Head of caudate nucleus (tissue), 42 donors: ENCODE measurements around the gene PDE9A.
A peak's percentile ranks its signal among the peaks of the same experiment; 100 is the strongest.
"Not testable (repeated sequence)": the region's sequence is repeated elsewhere in the genome, so short reads cannot be mapped to it uniquely, and the experiment has no call there.

Source experiments
- DNase-seq, 42 donors: peaks; one replicate each; pipeline versions ENCODE4 v3.0.0 to v3.0.0-alpha.2; 2020 to 2021; ENCODE audit warnings: mixed read lengths in 7 of 42
- intact Hi-C: fragments of 100-400 bp; cut with DNase I; formaldehyde crosslinking; loops from one replicate; pipeline ENCODE4 v1.15.0; 2022

PDE9A gene

DNA sequence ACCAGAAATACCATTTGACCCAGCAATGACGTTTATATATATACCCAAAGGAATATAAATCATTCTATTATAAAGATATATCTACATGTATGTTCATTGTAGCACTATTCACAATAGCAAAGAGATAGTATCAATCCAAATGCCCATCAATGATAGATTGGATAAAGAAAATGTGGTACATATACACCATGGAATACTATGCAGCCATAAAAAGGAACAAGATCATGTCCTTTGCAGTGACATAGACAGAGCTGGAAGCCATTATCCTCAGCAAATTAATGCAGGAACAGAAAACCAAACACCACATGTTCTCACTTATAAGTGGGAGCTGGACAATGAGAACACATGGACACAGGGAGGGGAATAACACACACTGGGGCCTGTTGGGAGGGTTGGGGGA lies 55.5 kb downstream of the PDE9A start:
- intact Hi-C loops, DNase-seq: not testable (repeated sequence)

DNA sequence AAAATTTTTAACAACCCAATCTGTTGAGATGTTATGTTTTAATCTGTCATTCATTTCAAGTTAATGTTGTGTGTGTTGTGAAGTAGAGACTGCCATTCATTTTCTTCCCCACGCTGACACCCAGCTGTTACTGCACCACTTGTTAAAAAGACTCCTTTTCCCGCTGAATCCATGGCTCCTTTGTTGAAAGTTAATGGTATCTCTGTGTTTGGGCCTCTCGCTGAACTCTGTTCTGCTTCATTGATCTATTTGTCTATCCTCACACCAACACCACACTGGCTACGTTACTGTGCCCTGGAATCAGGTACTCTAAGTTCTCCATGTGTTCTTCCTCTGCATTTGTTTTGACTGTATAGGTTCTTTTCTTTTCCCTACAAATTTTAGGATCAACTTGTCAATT lies 58.2 kb downstream of the PDE9A start:
- DNase-seq, result no peak
- intact Hi-C loops, result no loop called here

GRCh38 chr21:42715427-42715826 lies 62.0 kb downstream of the PDE9A start:
- DNase-seq, result peak in 11 of 42 donors; percentile 14 to 59 (median 36)
- intact Hi-C loops, result not testable (repeated sequence)

DNA sequence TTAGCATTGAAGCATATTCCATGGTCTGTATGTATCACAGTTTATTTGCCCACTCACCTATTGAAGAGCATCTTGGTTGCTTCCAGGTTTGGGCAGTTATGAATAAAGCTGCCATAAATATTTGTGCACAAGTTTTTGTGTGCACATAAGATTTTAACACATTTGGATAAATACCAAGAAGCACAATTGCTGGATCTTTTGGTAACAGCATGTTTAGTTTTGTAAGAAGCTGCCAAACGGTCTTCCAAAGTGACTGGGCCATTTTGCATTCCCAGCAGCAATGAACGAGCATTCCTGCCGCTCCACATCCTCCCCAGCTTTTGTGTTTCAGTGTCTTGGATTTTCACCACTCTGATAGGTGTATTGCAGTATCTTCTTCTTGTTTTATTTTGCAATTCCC lies 62.7 kb downstream of the PDE9A start:
- intact Hi-C loops, result no loop called here
- peak in 1 of 42 donors; percentile 2 for DNase-seq

DNA sequence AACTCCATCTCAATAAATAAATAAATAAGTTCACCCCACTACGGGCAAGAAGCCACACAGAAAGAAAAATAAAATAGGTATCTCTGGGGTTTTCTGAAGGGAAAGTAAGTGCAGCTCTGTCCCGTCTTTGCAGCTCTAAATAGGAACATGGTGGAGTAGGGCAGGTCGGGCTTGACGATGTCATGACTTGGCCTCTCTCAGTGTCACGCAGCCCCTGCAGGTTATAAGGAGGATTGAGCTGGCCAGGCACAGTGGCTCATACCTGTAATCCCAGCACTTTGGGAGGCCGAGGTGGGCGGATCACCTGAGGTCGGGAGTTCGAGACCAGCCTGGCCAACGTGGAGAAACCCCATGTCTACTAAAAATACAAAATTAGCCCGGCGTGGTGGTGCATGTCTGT lies 67.1 kb downstream of the PDE9A start:
- peak in 1 of 42 donors; percentile 21 for DNase-seq
- intact Hi-C loops, result loop anchor here (10.0 kb wide), 1 partner anchor 104 kb away; no protein-coding TSS in a partner anchor

DNA sequence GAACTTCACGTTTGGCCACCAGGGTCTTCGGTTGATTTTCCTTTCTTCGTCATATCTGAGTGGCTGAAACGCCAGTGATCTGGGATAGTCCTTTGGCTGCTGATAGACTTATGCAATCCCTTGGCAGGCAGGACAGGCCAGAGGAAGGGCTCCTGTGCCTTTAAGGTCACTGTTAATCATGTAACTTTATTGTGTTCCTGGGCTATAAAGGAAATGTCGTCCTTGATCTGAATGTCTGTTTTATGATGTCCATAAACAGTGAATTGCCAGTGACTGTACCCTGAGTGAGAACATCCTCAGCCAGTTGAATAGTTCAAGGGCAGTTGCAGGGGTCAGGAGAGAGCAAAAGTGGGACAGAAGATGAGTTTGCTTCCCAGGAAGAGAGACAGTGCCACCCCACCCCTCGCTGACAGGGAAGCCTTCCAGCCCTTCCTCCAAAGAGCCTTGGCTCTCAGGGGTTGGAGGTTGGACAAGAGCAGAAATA lies 68.0 kb downstream of the PDE9A start:
- DNase-seq, result peak in 1 of 42 donors; percentile 13
- intact Hi-C loops, result loop anchor here (10.0 kb wide), 1 partner anchor 103 kb away; no protein-coding TSS in a partner anchor

DNA sequence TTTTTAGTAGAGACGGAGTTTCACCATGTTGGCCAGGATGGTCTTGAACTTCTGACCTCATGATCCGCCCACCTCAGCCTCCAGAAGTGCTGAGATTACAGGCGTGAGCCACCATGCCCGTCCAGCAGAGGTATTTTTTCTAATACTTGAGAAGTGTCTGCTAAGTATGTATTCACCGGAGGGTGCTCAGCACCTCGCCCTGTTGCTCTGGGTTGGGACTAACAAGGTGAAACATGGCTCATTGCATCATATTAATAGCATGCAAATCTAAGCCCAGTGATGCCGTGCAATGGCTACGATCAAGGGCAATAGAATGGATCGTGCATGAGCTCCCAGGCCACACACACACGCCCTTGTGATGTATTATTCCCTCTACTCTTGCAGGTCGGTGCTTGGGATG lies 68.7 kb downstream of the PDE9A start:
- DNase-seq, result peak in 1 of 42 donors; percentile 12
- intact Hi-C loops, result loop anchor here (10.0 kb wide), 1 partner anchor 103 kb away; no protein-coding TSS in a partner anchor

DNA sequence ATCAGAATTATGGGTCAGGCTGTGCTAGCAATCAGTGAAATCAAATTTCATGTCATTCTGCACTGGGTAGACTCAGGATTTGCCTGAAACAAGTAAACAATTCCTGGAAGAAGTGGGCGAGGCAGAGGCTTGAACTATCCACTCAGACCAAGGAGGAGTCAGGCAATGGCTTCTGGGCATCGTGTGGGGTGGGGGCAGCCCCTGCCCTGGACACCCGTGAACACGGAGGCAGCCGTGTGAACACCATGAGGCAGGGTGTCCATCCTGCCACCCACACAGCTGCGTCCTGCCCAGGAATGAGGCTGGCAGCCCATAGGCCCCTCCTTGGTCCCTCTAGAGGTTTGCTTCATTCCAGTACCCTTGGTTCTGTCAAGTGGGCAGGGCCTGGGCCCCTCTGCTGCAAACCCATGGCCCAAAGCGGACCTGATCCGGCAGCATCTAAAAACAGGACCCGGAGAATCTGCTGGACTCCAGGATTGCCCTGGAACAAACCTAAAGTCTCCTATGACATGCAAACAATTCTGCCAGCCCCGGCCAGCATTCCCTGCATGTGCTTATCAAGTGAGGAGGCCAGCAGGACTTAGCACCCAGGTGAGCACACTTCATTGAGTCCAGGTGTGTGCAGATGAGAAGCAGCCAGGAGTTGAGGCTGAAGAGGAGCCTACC lies 69.5 kb downstream of the PDE9A start:
- peak in 1 of 42 donors; percentile 12 for DNase-seq
- intact Hi-C loops, result loop anchor here (10.0 kb wide), 1 partner anchor 102 kb away; no protein-coding TSS in a partner anchor

- peak in 1 of 42 donors; percentile 24 for DNase-seq
- intact Hi-C loops, result loop anchor here (10.0 kb wide), 1 partner anchor 100 kb away; no protein-coding TSS in a partner anchor
Measured at GRCh38 chr21:42724226-42724920, 71.0 kb downstream of the PDE9A start.

DNA sequence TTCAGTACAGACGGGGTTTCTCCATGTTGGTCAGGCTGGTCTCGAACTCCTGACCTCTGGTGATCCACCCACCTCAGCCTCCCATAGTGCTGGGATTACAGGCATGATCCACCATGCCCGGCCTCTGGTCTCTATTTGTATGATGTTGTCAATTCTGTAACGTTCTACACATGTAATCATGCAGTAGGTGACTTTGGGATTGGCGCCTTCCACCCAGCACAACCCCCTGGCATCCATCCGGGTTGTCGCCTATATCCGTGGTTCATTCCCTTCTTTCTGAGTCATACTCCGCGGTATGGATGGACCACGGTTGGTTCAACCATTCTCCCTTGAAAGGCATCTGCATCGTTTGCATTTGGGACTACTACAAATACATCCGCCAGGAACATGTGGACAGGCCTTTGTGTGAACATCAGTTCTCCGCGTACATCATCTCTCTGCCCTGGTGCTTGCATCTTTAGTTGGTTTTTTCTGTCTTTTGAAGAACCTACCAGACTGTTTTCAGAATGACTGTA lies 72.1 kb downstream of the PDE9A start:
- DNase-seq, result no peak
- intact Hi-C loops, result loop anchor here (10.0 kb wide), 1 partner anchor 99 kb away; no protein-coding TSS in a partner anchor

DNA sequence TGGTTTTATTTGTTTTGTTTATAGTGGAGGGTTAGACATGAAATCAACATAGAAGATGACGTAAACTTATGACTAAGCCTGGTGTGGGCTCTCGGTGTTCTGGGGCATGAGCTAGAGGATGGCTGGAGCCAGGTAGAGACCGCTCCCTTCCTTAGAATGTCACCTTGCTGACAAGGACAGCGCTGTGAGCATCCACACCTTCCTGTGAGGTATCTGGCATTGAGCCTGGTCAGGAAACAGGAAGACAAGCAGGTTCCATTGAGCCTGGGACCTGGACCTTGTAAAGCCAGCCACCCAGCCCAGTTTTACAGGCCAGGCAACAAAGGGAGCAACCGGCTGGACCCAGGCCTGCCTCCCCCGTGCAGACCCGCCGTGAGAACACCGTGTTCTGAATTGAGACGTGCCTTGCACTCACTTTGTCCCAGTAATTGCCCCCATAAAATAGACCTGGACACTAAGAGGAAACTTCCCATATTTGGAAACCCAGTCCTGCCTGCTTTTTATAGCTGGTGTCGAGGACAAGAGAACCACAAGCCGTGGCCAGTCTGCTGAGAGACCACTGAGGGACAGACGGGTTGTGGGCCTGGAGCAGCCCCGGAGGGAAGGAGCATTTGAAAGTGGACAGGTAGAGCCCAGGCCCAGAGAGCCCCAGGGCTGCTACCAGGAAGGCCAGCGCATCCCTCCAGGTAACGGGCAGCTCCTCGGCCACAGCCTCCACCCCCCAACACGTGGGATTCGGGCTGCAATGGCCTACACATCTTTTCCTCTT lies 78.0 kb downstream of the PDE9A start:
- intact Hi-C loops, result no loop called here
- no peak for DNase-seq

DNA sequence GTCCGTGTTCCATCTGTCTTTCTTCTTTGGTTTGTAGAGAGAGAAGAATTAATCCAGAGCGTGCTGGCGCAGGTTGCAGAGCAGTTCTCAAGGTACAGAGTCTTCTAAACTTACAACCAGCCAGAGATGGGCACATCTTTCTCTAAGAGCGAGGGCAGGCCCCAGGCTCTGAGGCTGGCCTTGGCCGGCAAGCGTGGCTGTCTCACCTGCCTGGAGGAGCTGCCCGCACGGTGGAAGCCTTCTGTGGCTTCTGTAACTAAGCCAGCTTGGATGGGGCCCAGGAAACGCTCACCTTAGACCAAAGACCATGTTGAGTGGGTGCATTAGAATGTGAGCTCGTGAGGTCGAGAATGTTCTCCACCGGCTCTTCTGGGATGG lies 78.6 kb downstream of the PDE9A start:
- intact Hi-C loops, result no loop called here
- DNase-seq, result no peak

DNA sequence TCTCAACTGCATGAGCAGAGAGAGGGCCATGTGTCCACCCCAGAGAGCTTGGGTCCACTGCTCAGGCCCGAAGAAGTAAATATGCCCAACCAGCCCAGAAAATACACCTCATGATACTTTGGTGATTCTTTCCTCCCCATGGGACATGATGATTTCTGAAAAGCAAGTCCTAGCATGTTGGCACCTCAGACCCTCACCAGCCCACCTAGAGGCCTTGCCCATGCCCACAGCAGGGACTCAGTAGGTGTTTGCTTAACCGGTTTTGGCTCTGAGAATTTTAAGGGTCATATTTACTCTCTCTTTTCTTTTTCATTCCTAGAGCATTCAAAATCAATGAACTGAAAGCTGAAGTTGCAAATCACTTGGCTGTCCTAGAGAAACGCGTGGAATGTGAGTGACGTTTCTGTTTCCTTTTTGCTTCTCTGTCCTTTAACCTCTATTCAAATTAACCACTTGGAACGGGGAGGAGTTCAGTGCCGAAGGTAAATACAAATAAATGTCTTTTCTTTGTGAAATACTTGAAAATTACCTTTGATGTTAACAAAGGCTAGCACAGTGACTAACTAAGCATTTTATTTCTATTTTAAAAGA lies 79.7 kb downstream of the PDE9A start:
- DNase-seq, result no peak

GRCh38 chr21:42733874-42734273 lies 80.5 kb downstream of the PDE9A start:
- intact Hi-C loops, result no loop called here
- no peak for DNase-seq

More for the DNA sequence above, 79.7 kb downstream of the PDE9A start:
- intact Hi-C loops, result no loop called here

DNA sequence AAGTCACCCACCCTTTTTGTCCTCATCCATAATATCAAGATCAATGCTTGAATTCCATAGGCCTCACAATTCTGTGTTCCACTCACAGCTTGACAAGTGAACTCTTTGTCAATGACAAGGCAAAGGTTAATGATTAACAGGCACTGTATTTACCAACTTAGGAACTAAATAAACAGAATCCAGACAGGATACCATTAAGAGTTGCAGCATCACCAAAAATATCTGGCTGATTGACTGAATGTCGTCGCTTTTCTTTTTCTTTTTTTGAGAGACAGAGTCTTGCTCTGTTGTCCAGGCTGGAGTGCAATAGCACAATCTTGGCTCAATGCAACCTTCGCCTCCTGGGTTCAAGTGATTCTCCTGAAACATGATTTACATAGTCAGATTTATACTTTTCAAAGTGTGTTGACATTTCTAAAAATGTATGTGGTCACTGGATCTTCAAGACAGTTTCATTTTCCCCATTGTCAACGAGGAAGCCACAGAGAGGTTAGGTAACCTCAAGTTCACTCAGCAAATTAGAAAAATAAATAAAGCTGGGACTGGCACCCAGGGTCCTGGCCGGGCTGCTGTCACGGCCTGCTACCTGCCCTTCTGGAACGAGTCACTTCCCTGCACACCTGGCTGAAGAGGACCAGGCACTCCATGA lies 81.0 kb downstream of the PDE9A start:
- intact Hi-C loops, result no loop called here

GRCh38 chr21:42735061-42735460 lies 81.6 kb downstream of the PDE9A start:
- intact Hi-C loops, result no loop called here
- no peak for DNase-seq

More for the DNA sequence above, 81.0 kb downstream of the PDE9A start:
- no peak for DNase-seq

DNA sequence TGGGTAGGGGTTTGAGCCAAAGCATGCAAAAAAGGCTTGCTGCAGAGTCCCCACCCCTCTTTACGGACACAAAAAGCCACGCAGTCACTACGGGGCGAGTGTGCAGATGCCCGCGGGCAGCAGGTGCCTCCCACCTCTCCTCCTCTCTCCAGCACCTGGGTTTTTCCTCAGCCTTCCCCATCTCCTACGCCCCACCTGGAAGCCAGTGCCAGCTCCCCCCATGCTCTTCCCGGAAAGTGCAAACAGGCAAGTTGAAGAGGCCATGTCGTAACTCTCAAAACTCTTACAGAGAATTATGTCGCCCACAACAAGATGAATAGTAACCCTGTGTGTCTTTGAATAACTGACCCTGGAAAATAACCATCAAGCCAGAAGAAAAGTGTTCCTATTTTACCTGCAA lies 82.5 kb downstream of the PDE9A start:
- intact Hi-C loops, result no loop called here
- DNase-seq, result no peak

GRCh38 chr21:42736646-42737350 lies 83.4 kb downstream of the PDE9A start:
- intact Hi-C loops, result no loop called here
- DNase-seq, result no peak
